Measurements from ENCODE around the gene MDC1. TPM values are rescaled to one million over a fixed set of nuclear protein-coding genes. Genes with fewer than 3 reads are reported as not detected.

The MDC1 gene
- polyA plus RNA-seq, 1 donor (not counting 4 experiments of a cell fraction or from before 2014, with no cell fraction given): 6.9 TPM

GRCh38 chr6:30740540-30740870 is 23.4 kb upstream of the MDC1 start:
- H3K36me3 ChIP-seq (ENCODE audit: control insufficient read depth in 2 of 2, extremely low read depth in 1 of 2, insufficient read depth in 2 of 2, low read length in 2 of 2): peaks cover 10 to 18% of the 10 kb centered on the region in 2 experiments
- no peak overlapping the region for H3K9ac ChIP-seq (ENCODE audit: control insufficient read depth, extremely low read depth, insufficient read depth, low read length)
- peaks cover 10% of the 10 kb centered on the region for H3K79me2 ChIP-seq (ENCODE audit: control insufficient read depth, insufficient read depth, low read length)

GRCh38 chr6:30738532-30738931 is 21.5 kb upstream of the MDC1 start:
- Histone ChIP-seq H3K27me3 (ENCODE audit: control insufficient read depth, extremely low read depth, insufficient read depth, low read length) (no peaks in the 10 kb centered on the region), H3K27ac (ENCODE audit: control insufficient read depth, insufficient read depth, low read length) (no peak overlapping the region), H3K36me3 (ENCODE audit: control insufficient read depth in 2 of 2, extremely low read depth in 1 of 2, insufficient read depth in 2 of 2, low read length in 2 of 2) (peaks cover 9 to 13% of the 10 kb centered on the region in 2 experiments), H3K9me1 (ENCODE audit: control insufficient read depth, extremely low read depth, insufficient read depth, low read length) (no peaks in the 10 kb centered on the region), H3K4me2 (ENCODE audit: control insufficient read depth, extremely low read depth, insufficient read depth, low read depth, low read length) (no peak overlapping the region), H3K9ac (ENCODE audit: control insufficient read depth, extremely low read depth, insufficient read depth, low read length) (no peak overlapping the region), H3K9me3 (ENCODE audit: control insufficient read depth, low read depth, low read length) (no peaks in the 10 kb centered on the region), H2AFZ (ENCODE audit: control insufficient read depth, low read length) (no peak overlapping the region), H4K20me1 (ENCODE audit: control insufficient read depth, extremely low read depth, insufficient read depth, low read length) (peaks cover 6% of the 10 kb centered on the region), H3K79me2 (ENCODE audit: control insufficient read depth, insufficient read depth, low read length) (peaks cover 5% of the 10 kb centered on the region), H3K4me1 (ENCODE audit: control insufficient read depth, extremely low read depth, insufficient read depth, low read length) (peaks cover 15% of the 10 kb centered on the region), H3K4me3 (ENCODE audit: control insufficient read depth in 2 of 3, extremely low read depth in 1 of 3, insufficient read depth in 2 of 3, low read depth in 1 of 3, low read length in 3 of 3) (no peak overlapping the region)
- no peak for FAIRE-seq
- DNase-seq (ENCODE audit: low read depth, low spot score): no peak
- dilution Hi-C loops (cut with MboI; ENCODE audit: extremely low pct_ligation_motif_present, low sequenced_read_pairs): loop anchor here (10.0 kb wide), 1 partner anchor 194 kb away; no protein-coding TSS in a partner anchor
- TF ChIP-seq EZH2 (IDR thresholded peaks at IDR 0.05; ENCODE audit: low read length) (no peak), CTCF (optimal IDR thresholded peaks at IDR 0.05 in 1 of 3, IDR thresholded peaks at IDR 0.05 in 1 of 3, conservative IDR thresholded peaks at IDR 0.05 in 1 of 3; ENCODE audit: extremely low read depth in 1 of 3, insufficient read depth in 2 of 3, low read length in 3 of 3) (no peak)

More at GRCh38 chr6:30740540-30740870, 23.4 kb upstream of the MDC1 start:
- Histone ChIP-seq H3K27ac (ENCODE audit: control insufficient read depth, insufficient read depth, low read length) (no peak overlapping the region), H3K4me3 (ENCODE audit: control insufficient read depth in 2 of 3, extremely low read depth in 1 of 3, insufficient read depth in 2 of 3, low read depth in 1 of 3, low read length in 3 of 3) (no peak overlapping the region), H3K4me1 (ENCODE audit: control insufficient read depth, extremely low read depth, insufficient read depth, low read length) (peaks cover 25% of the 10 kb centered on the region), H4K20me1 (ENCODE audit: control insufficient read depth, extremely low read depth, insufficient read depth, low read length) (peaks cover 11% of the 10 kb centered on the region), H3K9me3 (ENCODE audit: control insufficient read depth, low read depth, low read length) (no peaks in the 10 kb centered on the region), H2AFZ (ENCODE audit: control insufficient read depth, low read length) (no peak overlapping the region), H3K27me3 (ENCODE audit: control insufficient read depth, extremely low read depth, insufficient read depth, low read length) (no peaks in the 10 kb centered on the region), H3K9me1 (ENCODE audit: control insufficient read depth, extremely low read depth, insufficient read depth, low read length) (no peaks in the 10 kb centered on the region), H3K4me2 (ENCODE audit: control insufficient read depth, extremely low read depth, insufficient read depth, low read depth, low read length) (no peak overlapping the region)
- TF ChIP-seq EZH2 (IDR thresholded peaks at IDR 0.05; ENCODE audit: low read length): no peak
- TF ChIP-seq CTCF (optimal IDR thresholded peaks at IDR 0.05 in 1 of 3, IDR thresholded peaks at IDR 0.05 in 1 of 3, conservative IDR thresholded peaks at IDR 0.05 in 1 of 3; ENCODE audit: extremely low read depth in 1 of 3, insufficient read depth in 2 of 3, low read length in 3 of 3): no peak
- FAIRE-seq: no peak
- dilution Hi-C loops (cut with MboI; ENCODE audit: extremely low pct_ligation_motif_present, low sequenced_read_pairs): no loop called here
- DNase-seq (ENCODE audit: low read depth, low spot score): no peak

Data from keratinocyte (primary cell).